ENCODE measurements around the gene CLEC19A.

Gene CLEC19A

GRCh38 chr16:19285431-19285830 lies at the start of gene CLEC19A:
TSS of gene CLEC19A (plus strand) at chr16:19285731. CDS start at chr16:19285852, 121 bp downstream.
- no peak for DNase-seq

DNA sequence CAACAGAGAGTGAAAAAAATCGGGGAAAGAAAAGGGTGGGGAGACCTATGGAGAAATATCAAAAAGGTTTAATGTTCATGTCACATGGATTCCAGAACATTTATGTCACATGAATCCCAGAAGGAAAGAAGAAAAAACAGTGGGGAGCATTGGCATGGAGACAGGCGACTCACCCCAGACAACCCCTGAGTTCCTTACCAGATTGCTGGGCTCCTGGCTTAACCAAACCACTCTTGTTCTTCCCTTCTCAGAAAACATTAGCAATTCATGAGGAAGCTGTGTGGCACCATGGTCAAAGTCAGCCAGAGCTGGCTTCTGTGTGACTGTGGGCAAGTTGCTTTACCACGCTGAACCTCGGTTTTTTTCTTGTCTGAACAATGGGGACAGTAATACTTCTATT lies 49.6 kb upstream of the CLEC19A start:
- no peak for DNase-seq

DNA sequence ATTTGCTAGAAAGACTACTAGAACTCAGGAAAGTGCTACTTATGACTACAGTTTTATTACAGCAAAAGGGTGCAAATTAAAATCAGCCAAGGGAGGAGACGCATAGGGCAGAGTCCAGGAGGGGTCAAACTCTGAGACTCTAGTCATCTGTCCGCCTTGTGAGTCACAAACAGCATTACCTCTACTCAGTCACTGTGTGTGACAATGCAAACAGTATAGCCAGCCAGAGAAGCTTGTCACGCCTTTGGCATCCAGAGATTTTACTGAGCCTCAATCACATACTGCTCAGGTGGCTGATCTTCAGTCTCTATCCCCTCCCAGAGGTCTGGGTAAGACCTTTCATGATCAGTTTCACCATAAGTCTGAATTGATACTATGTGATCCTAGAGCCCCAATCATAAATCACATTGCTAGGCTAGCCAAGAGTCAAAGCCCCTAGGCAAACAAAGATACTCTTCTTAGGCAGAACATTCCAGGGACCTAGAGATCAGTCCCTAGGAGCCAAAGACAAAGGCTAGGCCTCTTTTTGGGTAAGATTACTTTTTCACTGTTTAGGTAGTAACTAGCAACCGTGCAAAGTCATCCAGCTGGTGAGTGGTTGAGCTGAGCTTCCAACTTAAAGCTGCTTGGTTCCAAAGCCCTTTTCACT lies 48.8 kb upstream of the CLEC19A start:
- DNase-seq, result no peak

- DNase-seq, result no peak
Observed at GRCh38 chr16:19238406-19238805, 47.1 kb upstream of the CLEC19A start.

- no peak for DNase-seq
Observed at GRCh38 chr16:19239511-19240155, 45.9 kb upstream of the CLEC19A start.

DNA sequence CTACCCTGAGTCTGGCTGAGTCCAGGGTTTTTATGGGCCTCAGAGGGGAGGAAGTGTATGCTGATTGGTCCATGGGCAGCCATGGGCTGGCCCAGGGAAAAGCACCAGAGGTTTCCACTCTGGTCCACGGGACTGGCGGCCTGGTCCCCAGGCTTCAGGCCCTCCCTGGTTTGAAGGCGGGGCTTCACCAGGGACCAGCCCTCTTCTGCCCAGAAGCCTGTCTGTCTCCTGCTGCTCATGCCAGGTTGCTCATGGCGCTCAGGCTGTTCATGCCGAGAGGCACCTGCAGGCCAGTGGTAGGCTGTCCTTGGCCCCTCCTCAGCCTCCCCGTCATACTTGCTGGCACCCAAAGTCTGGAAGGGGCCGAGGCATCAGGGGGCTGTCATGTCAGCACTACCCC lies 45.0 kb upstream of the CLEC19A start:
- no peak for DNase-seq

DNA sequence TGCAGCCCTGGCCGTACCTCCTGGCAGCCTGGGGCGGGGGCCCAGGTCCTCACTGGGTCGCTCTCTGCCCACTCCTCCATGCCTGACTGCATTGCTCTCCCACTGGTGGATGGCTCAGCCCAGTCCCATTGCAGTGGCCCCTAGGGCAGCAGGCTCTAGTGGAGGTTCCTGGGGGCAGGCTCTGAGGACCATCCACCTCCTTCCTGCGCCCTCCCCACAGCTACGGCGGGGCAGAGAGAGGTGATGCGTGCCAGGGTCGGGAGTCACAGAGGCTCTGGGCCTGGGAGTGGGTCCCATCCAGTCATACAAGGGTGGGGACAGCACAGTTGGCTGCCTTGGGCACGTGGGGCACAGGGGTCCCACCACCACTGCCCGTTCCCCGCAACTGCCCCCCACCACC lies 44.0 kb upstream of the CLEC19A start:
- DNase-seq, result no peak

- no peak for DNase-seq
Observed at GRCh38 chr16:19242186-19242585, 43.3 kb upstream of the CLEC19A start.

DNA sequence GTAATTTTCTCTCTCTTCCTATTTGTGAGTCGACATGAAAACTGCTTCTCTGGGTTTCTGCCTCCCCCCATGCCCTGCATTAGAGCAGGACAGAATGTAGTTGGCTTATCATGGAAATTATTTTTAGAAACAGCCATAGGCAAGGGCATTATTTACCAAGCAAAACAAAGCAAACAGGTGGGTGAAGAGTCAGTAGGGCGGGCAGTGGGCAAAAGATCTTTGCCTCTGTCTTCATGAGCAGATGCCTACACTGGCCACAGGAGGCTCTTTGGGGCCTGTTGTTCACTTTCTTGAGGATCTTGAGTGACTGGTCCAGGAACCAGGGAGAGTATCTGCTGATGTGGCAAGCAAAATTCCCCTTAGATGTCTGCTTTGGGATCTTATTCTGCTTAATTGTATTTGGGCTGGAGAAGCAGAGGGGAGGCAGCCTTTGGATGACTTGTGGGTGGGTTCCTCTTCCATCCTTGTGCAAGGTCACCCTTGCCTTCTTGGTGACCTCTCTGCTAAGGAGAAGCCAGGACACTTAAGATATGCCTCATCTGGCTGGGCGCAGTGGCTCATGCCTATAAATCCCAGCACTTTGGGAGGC lies 42.5 kb upstream of the CLEC19A start:
- DNase-seq, result no peak

GRCh38 chr16:19245326-19245925 lies 40.1 kb upstream of the CLEC19A start:
- no peak for DNase-seq

DNA sequence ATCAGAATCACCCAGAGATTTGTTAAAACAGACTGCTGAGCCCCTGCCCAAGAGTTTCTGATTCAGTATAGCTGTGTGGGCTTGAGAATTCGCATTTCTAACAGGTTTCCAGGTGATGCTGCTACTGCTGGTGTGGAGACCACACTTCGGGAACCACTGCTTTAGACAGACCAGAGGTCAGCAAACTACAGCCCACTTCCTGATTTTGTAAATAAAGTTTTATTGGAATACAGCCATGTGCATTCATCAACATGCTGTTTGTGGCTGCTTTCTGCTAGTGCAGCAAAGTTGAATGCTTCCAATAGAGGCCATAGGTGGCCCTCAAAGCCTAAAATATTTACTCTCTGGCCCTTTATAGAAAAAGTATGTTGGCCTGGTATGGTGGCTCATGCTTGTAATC lies 32.6 kb upstream of the CLEC19A start:
- no peak for DNase-seq

- DNase-seq, result no peak
Observed at GRCh38 chr16:19254611-19255010, 30.9 kb upstream of the CLEC19A start.

GRCh38 chr16:19264123-19264673 lies 21.3 kb upstream of the CLEC19A start:
- no peak for DNase-seq

DNA sequence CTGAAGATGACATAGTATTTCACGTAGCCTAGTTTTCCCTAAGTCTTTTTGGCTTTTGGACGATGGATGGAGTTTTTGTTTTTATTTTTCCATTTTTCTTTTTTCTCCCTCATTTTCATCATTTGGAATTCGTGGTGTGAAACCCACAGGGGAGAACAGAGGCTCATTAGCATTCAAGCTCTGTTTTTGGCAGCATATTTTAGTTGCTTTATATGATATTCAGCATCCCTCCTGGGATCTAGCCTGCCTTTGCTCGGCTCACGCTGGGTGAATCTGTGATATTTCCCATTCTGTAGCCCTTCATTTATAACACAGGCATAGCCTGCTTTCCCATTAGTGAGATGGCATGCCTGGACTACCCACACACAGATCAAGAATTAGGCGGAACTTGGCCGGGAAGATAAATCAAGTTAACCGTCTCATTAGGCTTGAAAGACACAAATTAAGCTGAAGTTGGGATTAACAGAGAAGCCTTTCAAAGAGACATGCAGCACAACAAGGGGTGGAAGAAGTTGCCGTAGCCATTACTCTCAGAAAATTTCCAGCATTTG lies 20.1 kb upstream of the CLEC19A start:
- no peak for DNase-seq

GRCh38 chr16:19266774-19267173 lies 18.8 kb upstream of the CLEC19A start:
- DNase-seq, result no peak

GRCh38 chr16:19269098-19269497 lies 16.4 kb upstream of the CLEC19A start:
- no peak for DNase-seq

GRCh38 chr16:19274165-19274797 lies 11.2 kb upstream of the CLEC19A start:
- DNase-seq, result no peak

GRCh38 chr16:19278403-19278802 lies 7.1 kb upstream of the CLEC19A start:
- no peak for DNase-seq

GRCh38 chr16:19281246-19281645 lies 4.3 kb upstream of the CLEC19A start:
- no peak for DNase-seq

- no peak for DNase-seq
Observed at GRCh38 chr16:19282101-19282500, 3.4 kb upstream of the CLEC19A start.

DNA sequence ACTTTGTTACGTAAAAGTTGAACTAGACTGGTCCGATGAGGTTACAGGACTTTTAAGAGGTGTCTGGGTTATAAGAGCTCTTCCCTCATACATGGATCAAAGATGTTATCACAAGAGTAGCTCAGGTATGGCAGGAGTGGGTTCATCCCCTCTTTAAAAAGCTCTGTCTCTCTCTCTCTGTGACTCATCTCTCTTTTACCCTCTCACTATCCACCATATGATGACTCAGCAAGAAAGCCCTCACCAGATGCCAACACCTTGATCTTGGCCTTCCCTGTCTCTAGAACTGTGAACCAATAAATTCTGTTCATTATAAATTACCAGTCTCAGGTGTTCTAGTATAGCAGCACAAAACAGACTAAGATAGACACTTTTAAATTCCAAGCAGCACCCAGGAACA lies 1.9 kb upstream of the CLEC19A start:
- no peak for DNase-seq

DNA sequence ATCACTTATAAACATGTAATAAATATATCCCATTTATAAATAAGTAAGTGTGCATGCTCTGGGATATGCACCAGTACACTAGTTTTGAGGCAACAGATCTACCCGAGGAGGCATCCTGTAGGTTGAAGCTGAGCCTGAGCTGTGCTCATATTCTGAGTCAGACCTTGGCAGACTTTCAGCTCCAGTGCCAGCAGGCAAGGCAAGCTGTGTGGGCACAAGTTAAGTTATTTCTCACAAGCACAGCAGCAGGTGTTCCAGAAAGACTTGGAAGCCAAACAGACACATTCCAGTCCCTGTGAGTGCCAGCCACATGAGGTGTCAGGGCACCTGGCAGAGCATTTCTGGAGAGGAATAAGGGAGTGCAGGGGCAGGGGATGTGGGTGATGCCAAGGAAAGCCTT lies 1.3 kb upstream of the CLEC19A start:
- no peak for DNase-seq

DNA sequence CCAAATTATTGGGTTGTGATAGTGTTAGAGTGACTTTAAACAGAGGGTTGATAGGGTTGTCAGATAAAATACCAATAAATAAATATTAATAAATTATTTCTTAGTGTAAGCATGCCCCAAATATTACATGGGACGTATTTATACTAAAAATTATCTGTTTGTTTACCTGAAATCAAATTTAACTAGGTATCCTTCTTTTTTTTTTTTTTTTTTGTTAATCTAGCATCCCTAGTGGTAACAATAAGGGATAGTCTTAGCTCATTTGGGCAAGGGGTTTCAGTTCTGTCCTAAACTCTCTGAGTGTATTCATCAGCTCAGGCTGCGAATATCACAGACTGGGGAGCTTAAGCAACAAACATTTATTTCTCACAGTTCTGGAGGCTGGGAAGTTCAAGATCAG lies 1.3 kb downstream of the CLEC19A start:
- DNase-seq, result no peak

Data from activated T-cell treated with anti-CD3 and anti-CD28 coated beads for 4 hours (primary cell).